Activated CD4-positive, CD25-positive, alpha-beta regulatory T cell treated with anti-CD3 and anti-CD28 coated beads, Interleukin-2, amount 50 U/mL, for 24 hours (primary cell): ENCODE measurements around the gene APBA1.
"Not testable (repeated sequence)": the region's sequence is repeated elsewhere in the genome, so short reads cannot be mapped to it uniquely, and the experiment has no call there.

ENCODE experiments used
- ATAC-seq, 2 donors: fragments of 150-1000 bp; cut with Tn5 transposase; one replicate each; pipeline ENCODE4 v1.10.0; 2021; ENCODE audit warnings: mild to moderate bottlenecking in 1 of 2, moderate library complexity in 1 of 2

APBA1 gene

DNA sequence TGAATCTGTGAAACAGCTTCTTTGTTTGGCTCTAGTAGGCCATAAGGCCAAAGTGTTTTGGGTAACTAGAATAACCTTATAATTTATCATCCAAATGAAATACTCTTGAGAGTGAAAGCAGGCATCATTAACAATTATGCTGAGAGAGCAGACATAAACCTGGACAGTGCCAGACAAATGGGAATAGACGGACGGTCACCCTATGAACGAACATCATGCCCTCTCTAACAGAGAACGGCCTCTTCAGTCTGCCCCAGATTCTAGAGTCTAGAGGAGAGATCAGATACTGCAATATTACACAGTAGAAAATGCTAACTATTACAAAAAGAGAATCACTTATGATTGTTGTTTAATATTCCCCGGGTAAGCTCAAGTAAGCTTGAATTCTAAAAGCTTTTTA lies 68.5 kb downstream of the APBA1 start:
- ATAC-seq = no peak

DNA sequence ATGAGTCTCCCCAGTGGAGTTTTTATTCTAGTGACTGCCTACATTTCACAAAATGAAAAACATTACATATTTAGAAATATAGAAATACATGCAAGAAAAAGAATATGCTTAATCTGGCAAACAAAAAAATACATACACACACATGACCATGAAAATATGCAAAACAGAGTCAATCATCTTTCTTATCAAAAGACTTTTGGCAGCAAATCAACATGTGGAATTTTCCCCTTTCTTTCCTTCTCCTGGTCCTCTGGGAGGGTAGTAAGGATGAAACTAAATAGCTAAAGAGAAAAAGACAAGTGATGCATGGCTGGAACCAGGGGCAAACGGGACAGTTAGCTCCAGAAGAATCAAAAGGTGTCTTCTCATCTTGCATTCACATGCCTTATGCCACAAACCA lies 69.4 kb downstream of the APBA1 start:
- no peak for ATAC-seq

DNA sequence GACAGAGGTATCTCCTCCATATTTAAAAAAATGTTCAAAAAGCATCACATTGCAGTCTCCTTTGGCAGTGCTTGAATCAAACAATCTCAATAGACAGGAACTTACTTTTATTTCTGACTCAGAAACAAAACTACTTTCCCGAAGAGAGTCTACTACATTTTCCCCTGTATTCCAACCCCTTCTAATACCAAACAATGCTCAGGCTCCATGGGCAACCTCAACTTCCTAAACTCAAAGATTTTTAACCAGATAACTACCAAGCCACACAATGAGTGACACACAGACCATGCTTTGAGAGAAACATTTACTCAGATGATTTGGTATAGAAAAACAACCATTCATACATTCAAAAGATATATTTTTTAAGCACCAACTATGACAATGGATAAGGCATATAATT lies 70.5 kb downstream of the APBA1 start:
- ATAC-seq = no peak

DNA sequence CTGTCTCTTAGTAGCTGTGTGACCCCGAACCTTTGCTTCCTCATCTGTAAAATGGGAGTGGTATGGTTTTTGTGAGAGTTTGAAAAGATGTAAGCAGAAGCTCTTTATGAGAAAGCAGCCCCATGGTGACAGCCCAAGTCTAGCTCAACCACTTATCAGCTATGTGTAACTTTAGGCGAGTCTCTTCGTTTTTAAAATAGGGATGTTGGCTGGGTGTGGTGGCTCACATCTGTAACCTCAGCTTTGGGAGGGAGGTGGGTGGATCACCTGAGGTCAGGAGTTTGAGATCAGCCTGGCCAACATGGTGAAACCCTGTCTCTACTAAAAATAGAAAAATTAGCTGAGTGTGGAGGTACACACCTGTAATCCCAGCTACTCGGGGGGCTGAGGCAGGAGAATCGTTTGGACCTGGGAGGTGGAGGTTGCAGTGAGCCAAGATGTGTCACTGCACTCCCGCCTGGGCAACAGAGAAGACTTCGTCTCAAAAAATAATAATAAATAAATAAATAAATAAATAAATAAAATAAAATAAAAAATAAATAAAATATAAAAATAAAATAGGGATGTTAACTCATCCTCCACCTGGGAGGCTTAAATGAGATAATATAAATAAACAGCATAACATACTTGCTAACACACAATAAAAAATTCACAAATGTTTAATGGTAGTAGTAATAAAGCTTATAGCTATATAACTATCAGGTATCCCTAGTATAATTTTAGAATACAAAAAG lies 71.7 kb downstream of the APBA1 start:
- no peak for ATAC-seq

DNA sequence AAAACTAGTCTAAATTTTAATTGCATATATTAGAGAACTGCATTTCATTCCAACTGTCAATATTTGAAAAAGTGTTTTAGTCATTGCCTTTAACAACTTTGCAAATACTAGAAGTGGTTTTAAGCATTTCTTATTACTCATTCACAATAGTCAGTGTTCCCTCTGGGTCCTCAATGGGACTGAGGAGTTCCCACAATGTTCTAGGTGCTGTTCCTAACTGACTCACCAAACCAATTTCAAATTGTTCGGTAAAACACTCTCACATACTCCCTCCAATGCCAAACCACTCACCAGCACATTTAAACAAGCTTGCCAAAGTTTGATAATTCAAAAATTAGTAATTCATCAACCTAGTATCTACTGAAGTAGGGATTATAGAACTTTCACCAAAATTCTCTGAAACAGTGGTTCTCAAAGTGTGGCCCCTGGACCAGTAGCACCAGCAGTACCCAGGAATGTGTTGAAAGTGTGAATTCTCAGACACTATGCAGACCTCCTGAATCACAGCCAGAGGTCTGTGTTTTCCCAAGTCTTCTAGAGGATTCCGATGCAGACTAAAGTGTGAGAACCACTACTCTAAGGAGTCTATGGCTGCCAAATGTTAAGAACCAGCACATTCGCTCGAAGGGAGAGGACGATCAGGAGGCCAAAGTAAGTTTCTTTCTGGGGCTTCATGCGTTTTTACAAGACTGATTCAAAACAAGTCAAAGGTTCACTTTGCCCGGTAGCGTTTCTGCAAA lies 72.8 kb downstream of the APBA1 start:
- no peak for ATAC-seq

DNA sequence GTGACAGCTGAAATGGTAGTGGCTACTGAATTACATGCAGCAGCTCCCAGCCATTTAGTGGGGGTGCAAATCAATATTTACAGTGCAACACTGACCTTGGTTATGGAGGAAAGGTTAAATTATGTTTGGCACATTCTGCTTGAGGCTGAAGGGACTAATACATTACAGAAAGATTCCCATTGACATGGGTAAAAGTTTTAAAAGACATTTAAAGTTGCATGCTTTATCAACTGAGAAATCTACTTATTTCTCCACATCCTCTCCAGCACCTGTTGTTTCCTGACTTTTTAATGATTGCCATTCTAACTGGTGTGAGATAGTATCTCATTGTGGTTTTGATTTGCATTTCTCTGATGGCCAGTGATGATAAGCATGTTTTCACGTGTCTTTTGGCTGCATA lies 75.3 kb downstream of the APBA1 start:
- not testable (repeated sequence) for ATAC-seq

DNA sequence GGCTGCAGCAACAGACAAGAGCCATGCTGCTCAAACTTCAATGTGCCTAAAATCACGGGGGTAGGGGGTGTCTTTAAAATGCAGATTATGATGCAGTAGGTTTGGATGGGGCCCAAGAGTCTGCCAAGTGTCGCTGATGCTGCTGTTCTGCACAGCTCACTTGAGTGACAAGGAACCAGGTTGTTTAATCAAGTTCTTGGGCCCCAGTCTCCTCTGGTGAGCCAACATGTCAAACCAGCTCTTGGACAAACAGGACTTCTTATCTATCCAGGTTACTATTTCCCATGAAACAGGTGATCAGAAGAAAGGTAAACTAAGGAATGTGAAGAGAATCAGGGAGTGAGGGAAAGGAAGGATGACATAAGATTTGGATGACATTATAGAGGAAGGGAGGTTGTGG lies 78.0 kb downstream of the APBA1 start:
- ATAC-seq = no peak

DNA sequence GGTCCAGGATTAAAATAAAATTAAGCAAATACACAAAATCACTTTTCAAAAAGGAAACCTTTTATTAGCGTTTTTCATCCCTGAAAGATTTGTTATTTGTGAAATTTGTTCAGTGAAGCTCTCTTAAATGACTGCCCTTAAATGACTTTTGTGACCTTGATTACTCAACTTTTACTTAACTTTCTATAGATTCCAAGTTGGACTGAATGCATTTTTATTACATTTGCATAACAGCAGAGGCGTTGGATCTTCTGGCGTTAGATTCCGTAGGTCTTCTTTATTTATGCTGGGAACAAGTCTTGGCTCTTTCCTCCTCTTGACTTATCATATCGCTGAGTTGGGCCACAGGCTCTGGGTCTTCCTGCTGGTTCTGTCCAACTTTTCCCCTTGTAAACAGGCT lies 78.4 kb downstream of the APBA1 start:
- no peak for ATAC-seq

DNA sequence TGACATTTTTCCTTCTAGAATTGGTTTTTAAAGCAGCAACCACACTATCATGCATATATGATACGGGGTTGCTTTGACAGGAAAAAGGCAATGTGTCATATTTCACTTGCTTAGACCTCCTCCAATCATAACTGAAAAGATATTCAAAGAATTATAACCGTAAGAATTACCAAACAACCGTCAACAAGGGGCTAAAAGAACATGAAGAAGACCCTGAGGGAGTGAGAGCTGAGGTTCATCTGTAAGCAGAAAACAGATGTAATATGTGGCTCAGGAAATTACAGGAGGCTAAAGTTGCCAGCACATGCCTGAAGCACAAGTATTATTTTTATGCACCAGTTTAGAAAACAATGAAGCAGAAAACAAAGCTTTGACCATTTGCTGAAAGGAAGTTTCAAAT lies 78.9 kb downstream of the APBA1 start:
- no peak for ATAC-seq

DNA sequence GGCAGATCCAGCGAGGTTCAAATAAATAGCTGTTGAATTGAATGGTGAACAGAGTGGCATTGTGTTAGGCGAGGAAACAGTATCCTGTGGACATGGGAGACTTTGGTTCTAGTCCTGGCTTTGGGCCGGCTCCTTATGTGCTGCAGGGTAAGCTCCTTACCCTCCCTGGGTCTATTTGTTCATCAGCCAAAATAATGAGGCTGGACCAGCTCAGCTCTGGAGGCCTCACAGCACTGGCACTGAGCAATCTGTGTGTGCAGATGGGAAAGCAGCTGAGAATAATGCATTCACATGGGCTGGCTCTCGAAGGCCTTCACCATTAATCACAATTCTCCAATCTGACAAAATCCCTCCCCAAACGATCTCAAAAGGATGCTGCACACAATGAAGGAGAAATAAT lies 81.9 kb downstream of the APBA1 start:
- no peak for ATAC-seq

DNA sequence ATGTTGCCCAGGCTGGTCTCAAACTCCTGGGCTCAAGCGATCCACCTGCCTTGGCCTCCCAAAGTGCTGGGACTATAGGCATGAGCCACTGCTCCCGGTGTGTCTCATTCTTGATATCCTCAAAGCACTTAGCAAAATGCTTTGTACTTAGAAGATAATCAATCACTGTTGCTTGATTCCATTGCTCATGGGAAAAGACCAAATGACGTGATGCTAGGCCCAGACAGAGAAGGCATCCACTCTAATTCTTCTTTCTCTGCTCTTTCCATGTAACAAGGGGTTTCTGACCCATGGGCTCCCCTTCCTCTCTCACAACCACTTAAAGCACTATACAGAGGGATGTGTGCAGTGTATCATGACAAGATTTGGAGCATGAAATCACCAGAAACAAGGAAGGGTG lies 83.0 kb downstream of the APBA1 start:
- no peak for ATAC-seq

DNA sequence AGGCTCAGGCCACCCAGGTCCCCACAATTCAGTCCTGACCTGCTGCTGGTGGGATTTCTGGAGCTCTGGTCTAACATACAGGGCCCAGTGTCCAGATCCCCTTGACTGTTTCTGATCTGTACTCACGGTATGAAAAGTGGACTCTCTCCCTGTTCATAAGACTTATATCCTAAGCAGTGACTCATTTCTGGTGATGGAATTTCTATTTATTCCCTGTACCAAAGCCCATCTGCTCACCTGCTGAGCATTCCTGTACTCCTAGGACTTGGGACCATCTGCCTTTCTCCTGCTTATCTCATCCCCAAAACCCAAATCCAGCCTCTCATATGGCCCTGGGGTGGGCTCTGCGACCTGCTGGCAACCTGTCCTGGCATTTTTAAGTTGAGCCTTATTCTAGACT lies 86.6 kb downstream of the APBA1 start:
- no peak for ATAC-seq

DNA sequence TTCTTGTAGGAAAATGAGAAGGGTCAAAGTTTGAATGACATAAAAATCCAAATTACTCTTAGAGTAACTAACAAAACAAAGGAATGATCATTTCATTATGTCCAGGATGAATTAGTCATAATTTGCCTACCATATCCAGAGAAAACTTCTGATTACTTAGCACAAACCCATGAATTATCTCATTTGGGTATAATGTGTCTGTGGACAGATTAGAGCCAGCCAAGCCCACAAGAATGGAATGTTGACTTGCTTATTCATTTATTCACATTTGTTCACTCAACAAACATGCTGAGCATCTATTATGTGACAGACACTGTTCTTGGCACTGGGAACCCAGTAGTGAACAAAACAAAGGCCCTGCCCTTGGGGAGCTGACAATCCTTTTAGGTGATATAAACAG lies 87.4 kb downstream of the APBA1 start:
- ATAC-seq = no peak

DNA sequence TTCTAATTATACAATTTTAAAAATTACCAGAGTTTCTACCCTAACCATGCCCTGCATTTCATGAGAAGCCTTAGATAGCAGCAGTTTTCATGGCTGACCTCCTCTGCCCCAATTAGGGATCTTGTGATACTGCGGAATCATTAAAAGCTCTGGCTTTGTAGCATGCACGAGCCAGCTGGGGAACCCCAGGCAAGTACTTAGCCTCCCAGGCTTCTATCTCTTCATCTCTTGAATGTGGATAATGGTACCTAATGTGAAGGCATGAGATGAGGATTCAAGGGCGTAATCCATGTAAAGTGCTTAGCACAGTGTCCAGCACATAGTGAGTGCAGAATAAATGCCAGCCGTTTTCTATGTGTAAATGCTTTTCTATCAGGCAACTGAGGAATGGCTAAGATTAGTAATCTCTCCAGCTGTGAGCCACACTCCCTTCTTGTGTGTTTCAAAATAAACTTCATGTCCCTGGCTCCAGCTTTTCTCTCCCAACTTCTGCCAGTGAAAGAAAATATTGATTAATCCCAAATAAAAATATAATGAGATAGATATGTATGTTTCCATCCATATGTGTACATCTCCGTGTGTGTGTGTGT lies 88.4 kb downstream of the APBA1 start:
- ATAC-seq = no peak

DNA sequence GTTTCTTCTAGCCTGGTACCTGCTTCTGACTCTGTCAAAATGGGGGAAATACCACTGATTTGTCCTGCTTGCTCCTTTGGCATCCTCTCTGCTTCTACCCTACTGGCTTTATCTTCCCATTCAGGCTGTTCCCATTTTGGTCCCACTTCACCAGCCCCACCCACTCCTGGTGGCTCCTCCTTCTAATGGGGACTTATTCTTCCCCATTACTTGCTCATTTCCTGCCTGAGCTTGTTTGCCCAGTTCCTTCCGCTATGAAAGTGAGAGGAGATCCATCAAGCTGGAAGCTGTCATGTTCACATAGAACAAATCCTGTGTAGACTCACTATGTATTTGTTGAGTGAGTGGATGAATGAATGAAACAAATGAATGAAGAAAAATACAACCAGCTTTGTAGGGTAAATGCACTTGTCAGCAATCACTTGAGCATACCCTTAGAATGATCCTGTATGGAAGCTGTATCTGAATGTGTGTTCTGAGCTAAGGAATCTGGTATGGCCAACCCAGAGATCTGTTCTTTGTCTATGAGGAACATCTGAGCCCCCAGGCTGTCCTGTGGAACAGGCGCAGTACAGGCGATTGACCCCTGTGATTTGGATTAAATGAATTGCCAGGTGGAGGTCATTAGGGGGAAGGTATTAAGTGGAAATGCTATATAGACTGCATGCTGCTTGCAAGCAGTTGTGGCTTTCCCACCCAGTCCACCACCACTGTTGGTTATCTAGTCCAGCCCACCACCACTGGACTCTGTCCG lies 89.5 kb downstream of the APBA1 start:
- ATAC-seq = no peak

DNA sequence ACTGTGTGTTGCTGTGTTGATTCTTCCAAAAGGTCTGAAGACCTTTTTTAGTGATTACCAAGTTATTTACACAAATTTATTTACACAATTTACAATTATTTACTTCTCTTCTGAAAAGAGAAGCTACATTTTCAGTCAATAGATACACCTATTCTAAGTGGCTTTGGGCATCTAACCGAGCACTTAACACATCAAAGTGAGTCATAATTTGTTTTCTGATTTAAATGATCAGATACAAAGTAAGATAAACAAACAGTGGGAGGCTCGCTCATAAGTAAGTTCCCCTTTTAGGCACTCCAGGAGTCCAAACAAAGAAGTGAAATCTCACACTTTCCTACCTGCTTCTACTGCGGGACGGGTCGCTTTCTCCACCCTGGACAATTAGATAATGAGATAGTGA lies 90.2 kb downstream of the APBA1 start:
- ATAC-seq = no peak

DNA sequence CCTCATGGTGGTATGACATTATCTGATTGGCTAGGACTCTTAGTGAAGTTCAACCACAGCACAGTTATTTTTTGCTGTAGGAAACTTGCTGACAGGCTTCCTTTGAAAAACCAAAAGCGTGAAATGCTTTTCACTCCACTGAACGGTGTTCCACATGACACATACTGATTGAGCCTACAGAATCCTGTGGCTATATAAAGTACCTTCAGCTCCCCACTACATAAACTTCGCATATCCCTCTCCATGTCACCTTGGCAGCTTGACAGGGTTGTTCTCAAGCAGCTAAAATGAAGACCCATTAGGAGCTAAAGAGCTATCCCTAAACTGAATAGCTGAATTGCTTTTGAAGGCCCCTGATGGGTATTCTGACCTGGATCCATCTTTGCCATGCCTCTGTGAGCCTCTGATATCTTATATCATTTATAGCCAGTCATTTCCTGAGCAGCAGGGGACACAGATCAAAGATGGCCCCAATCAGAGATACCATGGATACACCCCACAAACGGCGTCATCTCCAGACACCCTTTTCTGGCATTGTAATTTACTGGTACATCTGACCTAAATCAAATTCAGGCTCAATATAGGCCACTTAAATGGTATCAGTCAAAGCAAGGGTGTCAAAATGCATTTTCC lies 91.5 kb downstream of the APBA1 start:
- ATAC-seq = no peak

DNA sequence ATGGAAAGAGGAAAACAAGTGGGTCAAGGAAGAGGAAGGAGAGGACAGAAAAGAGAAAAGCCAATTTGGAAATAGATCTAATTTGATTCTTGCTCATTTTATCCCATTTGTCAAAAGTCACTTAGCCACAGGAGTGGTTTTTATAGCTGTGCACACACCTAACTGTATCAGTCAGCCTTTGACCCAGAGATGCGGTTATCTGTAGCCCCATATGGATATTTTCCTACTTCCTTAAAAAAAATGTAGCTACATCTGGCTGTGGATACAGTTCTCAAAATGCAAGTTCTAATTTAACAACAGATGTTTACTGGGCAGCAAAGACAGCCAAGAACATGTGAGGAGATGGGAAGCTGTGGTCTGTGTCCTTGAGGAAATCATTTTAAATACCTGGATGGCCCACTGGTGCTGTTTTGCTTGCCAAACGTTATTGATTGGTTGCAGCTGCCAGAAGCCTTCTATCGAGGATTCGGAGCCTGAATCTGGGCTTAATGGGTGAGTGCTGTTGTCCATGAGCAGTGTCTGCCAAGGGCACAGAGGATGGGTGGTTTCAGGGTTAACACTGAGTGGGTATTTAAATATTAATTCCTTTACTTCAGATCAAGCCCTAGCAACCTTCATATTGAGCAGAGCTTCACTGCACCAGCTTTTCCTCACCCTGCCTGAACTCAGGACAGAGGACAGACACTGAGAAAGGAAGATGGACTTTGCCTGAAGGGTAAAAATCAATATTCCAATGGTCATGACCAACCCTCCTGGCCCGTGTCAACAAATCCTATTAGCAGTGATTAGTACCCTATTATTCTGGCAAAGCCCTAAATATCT lies 92.2 kb downstream of the APBA1 start:
- no peak for ATAC-seq

DNA sequence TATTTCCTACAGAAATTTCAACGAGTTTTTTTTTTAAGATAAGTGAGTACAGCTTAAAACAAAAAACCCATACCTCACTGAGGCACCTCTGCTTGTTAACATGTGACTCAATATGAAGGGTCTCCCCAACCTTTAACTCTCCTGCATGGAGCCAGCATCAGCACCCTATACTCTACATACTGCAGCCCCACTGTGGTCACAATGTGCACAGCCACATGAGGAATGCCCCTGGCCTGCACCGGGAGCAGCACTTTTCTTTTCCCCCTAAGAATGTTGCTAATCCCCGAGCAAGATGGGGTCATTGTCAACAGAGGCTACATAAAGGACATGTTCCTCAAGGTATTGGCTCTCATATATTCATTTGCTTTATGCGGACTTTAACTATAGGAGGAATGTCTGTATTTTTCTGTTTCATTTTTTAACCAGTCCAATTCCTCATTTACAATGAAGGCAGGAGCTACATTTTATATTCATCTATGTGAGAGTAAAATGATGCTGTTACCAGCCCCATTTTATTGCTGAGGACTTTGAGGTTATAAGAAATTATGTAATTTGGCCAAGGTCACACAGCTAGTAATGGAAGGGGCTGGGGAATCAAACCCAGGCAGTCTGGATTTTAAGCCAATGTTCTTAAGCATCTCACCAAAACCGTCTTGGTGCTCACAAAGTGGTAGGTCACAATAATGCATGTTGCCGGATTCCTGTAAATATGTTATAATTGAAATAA lies 93.0 kb downstream of the APBA1 start:
- ATAC-seq = no peak

DNA sequence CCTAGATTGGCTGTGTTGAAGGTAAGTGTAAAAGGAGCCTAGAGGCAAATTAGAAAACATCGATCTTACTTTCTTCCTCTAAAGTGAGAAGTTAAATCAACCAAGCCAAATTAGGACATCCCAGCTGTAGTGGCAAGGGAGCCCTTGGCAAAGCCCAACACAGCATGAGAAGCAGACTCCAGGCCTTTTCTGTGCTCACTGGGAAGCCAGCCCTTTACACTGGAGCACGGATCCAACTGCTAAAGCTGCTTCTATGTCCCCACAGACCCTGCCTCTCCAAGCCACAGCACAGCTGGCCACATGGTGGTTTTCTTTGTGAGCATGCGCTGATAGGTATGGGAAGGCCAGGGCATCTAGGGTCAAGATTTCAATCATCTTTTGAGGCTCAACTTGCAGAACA lies 94.1 kb downstream of the APBA1 start:
- no peak for ATAC-seq

DNA sequence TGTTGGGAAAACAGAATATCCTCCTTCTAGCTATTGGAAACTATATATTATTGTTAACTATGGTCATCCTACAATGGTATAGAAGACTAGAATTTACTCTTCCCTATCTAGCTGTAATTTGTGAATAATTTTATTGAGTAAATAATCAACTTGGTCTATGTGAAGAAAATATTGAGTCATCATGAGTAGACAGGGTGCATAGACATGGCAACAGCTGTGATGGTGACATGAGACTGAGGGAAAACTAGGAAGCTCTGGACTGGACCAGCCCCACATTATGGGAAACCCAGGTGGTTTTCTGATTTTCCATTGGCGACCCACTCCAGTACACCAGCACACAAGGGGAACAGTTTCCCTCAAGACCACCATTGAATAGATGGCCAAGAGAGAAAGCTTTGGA lies 95.0 kb downstream of the APBA1 start:
- ATAC-seq = no peak
